Kidney capillary endothelial cell (primary cell): ENCODE results near the gene EPS15.
"Not testable (repeated sequence)": the region's sequence is repeated elsewhere in the genome, so short reads cannot be mapped to it uniquely, and the experiment has no call there.

Source experiments
- DNase-seq: peaks from one replicate; pipeline ENCODE4 v3.0.0-alpha.2; 2018; ENCODE audit warnings: low spot score

The EPS15 gene

DNA sequence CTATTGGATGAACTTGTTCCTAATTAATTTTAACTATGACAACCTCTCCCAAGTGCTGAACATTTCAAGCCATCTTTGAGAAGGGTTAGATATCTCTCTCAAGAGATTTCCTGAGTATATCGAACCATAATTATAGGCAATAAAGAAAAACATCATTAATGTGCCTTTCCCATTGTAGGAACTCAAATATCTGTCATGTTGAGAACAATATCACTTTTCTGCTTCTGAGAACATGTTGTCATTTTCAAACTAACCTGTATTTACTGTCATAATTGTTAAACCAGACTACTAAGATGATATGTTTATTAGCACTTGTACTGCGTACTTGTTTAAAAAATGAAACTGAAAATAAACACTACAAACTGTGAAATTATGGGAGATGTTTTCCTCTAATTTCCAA lies 4.3 kb downstream of the EPS15 start:
- no peak for DNase-seq

GRCh38 chr1:51512606-51513005 lies 6.5 kb downstream of the EPS15 start:
- no peak for DNase-seq

DNA sequence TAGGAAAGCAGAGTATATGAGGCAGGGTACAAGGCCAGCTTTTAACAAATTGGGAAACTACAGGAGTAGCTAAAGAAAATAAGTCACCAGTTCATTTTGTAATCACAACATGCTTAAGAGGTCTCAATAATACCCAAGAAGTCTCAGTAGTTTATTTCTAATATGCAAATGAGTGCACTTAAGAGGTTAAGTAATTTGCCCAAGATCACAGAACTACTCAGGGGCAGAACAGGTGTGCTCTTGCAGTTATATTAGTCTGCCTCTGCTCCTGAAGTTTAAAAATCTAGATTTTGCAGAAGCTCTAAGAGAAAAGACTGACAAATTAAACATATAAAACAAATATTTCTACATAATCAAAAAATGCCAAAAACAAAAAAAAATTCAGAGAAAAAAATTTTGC lies 6.9 kb downstream of the EPS15 start:
- DNase-seq = no peak

DNA sequence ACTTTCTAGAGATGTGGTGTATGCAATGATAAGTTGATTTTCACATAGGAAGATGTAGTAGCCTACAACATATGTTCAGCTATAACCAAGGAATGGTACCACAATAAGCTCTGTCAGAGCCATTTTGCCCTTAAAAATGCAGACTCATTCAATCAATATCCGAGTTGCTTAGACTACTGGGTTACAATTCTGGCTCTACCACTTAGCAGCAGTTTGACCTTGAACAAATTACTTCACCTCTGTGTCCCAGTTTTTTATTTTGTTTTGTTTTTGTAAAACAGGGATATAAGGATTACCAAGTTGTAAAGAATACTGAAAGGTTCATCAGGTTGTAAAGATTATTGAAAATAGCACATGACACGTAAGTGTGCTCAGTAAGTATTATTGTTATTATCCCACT lies 9.3 kb downstream of the EPS15 start:
- DNase-seq = no peak

GRCh38 chr1:51506537-51506936 lies 12.5 kb downstream of the EPS15 start:
- DNase-seq = no peak

DNA sequence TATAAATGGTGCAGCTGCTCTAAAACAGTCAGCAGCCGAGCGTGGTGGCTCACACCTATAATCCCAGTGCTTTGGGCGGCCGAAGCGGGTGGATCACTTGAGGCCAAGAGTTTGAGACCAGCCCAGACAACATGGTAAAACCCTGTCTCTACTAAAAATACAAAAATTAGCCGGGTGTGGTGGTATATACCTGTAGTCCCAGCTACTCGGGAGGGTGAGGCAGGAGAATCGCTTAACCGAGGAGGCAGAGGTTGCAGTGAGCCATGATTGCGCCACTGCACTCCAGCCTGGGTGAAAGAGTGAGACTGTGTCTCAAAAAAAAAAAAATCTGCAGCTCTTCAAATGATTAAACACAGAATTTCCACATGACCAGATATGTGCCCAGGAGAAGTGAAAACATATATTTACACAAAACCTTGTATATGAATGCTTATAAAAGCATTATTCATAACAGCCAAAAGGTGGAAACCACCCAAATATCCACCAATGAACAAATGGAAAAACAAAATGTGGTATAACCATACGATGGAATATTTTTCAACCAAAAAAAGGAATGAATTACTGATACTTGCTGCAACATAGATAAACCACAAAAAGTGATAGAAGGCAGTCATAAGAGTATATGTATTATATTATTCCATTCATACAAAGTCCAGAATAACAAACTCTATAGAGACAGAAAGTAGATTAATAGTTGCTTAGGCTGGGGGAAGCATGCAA lies 14.1 kb downstream of the EPS15 start:
- DNase-seq = no peak

DNA sequence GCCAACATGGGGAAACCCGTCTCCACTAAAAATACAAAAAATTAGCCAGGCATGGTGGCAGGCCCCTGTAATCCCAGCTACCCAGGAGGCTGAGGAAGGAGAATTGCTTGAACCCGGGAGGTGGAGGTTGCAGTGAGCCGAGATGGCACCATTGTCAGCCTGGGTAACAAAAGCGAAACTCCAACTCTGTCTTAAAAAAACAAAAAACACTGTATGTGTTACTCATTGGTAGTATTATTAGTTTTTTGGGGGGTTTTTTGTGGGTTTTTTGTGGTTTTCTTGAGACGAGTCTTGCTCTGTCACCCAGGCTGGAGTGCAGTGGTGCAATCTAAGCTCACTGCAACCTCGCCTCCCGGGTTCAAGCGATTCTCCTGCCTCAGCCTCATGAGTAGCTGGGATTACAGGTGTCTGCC lies 17.8 kb downstream of the EPS15 start:
- not testable (repeated sequence) for DNase-seq

GRCh38 chr1:51499694-51500093 lies 19.4 kb downstream of the EPS15 start:
- no peak for DNase-seq

GRCh38 chr1:51498924-51499323 lies 20.1 kb downstream of the EPS15 start:
- DNase-seq = no peak

GRCh38 chr1:51497340-51497739 lies 21.7 kb downstream of the EPS15 start:
- no peak for DNase-seq

DNA sequence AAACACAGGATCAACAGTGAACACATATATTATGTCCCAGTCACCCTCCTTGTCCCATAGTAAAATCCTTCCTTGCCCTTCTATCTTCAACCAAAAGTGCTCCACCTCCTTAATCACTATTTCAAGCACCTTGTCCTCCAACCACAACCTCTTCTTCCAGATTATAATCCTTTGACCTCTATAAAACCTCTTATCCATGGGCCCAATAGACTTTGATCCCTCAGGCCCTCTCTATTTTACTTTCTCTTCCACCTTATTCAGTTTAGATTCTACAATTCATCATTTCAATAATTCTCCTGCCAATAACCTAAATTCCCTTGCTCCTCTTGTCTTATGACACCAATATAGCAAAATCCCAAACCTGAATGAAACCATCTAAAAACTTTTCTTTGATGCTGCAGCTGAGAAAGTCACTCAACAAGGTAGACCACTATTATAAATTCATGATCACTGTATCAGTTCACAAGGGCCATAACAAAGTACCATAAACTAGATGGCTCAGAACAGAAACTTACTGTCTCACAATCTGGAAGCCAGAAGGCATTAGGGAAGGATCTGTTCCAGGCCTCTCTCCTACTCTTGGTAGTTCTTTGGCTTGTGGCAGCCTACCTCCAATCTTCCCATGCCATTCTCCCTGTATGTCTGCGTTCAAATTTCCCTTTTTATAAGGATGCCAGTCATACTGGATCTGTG lies 24.8 kb downstream of the EPS15 start:
- no peak for DNase-seq

- no peak for DNase-seq
These were observed 27.7 kb downstream of the EPS15 start for GRCh38 chr1:51491166-51491981.

- DNase-seq = no peak
These were observed 29.6 kb downstream of the EPS15 start for GRCh38 chr1:51489472-51489871.

- peak; percentile 28 for DNase-seq
These were observed 30.6 kb downstream of the EPS15 start for GRCh38 chr1:51488372-51489050.

DNA sequence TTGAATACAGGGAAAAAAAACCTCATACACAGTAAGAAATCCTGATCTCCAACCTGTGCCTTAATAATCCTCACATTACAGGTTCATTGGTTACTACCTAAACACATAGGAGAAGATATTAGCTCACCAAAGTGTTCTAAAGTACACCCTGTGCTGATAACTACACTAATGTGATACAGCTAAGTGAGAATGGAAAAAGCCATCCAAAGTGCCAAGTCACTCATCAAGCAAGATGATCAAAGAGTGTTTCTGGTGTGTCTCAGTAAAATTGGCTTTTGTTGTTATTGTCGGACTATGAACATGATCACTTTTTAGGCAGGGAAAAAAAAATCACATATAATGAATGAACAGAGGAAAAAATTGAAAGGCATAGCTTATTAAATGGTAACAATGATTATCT lies 31.4 kb downstream of the EPS15 start:
- no peak for DNase-seq

DNA sequence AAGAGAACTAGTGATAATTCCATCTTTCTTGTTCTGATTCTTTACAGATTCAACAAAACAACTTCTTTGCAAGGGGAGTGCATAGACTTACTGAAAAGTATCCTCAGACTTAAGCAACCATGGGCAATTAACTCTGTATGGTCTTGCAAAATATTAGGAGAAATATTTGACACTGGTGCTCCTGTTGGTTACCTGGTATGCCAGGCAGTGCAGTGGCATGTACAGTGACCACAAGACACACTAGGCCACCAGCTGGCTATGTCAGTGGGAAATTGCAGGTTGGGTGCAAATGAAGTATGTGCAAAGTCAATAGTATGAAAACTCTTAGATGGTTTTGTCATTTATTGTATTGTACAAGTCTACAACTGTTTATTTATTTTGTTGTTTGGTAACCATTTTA lies 34.5 kb downstream of the EPS15 start:
- no peak for DNase-seq

- DNase-seq = no peak
These were observed 36.2 kb downstream of the EPS15 start for GRCh38 chr1:51482881-51483280.

DNA sequence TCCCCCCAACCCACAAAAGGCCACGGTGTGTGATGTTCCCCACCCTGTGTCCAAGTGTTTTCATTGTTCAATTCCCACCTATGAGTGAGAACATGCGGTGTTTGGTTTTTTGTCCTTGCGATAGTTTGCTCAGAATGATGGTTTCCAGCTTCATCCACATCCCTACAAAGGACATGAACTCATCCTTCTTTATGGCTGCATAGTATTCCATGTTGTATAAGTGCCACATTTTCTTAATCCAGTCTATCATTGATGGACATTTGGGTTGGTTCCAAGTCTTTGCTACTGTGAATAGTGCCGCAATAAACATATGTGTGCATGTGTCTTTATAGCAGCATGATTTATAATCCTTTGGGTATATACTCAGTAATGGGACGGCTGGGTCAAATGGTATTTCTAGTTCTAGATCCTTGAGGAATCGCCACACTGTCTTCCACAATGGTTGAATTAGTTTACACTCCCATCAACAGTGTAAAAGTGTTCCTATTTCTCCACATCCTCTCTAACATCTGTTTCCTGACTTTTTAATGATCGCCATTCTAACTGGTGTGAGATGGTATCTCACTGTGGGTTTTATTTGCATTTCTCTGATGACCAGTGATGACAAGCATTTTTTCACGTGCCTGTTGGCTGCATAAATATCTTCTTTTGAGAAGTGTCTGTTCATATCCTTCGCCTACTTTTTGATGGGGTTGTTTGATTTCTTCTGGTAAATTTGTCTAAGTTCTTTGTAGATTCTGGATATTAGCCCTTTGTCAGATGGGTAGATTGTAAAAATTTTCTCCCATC lies 44.0 kb downstream of the EPS15 start:
- not testable (repeated sequence) for DNase-seq

GRCh38 chr1:51473331-51474115 lies 45.5 kb downstream of the EPS15 start:
- no peak for DNase-seq

DNA sequence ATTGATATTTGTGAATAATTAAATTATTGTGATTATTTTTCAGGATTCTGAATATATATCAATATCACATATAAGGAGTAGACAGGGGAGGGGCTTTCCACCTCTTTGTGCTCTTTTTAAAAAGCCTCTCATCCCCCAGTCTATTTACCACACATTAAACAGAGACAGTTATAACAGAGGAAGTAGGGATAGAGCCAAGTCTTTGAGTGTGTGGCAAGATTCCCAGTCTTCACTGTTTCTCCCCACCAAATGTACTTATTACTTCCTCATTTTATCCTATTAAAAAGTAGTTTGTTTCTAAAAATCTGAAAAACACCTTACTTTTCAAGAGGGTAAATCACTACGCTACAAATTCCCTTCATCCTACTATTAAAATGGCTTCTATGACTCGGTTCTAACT lies 46.7 kb downstream of the EPS15 start:
- no peak for DNase-seq

GRCh38 chr1:51469518-51469917 lies 49.5 kb downstream of the EPS15 start:
- DNase-seq = no peak
